GM19238 (cell line): Measurements from ENCODE around the gene SSH2.
"Not testable (repeated sequence)": the region's sequence is repeated elsewhere in the genome, so short reads cannot be mapped to it uniquely, and the experiment has no call there.

Experiments used
- DNase-seq: peaks from one replicate; pipeline ENCODE4 v3.0.0; 2011; ENCODE audit warnings: low spot score; ENCODE audit not compliant: insufficient read length

The SSH2 gene

DNA sequence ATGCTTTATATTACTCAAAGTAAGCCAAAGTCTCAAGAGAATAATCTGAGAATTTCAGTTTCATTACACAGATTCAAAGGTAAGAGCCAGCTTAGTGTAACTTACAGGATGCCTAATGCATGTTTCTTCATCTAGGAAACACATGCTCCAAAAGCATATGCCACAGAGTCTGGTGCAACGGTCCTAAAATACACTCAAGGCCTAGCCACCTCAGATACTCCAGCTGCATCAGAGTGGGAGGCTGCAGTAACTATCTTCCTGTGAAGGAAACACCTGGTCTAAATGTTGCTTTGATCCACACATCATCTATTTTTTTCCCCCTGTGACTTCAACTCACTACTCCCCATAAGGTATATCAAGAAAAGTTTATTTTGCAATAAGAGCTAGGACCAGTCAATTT is 255.7 kb downstream of the SSH2 start:
- DNase-seq, result no peak

DNA sequence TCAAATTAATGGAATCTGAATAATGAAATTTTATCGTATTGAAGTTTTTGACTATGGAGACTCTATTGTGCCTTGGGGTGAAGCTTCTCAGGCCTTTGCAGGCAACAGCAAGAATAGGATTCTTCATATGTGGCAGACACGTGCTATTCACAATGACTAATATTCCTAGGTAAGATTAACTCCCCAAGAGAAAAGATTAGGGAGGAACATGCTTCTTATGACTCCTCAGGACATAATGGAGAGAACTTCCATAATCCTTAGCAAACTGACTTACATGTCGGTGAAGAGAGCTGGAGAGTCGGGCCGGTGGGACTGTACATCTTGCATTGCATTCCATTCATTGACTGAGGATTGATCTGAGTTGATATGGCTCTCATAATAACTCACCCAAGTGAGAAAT is 258.4 kb downstream of the SSH2 start:
- no peak for DNase-seq

DNA sequence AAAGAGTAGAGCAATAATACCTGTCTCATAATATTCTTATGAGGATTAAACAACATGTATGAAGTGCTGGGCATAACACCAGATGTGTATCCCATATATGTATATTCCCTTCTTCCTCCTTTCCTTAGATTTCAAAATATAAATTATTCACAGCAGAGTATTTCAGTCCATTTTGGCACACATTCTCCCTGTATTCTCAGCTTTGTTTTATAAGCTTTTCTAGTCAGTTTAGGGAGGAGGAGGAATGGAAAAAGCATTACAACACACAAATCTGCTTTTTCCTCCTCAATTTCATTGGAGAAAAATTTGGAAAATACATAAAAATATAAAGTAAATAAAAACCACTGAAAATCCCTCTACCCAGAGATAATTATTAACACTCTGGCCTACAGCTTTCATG is 260.8 kb downstream of the SSH2 start:
- no peak for DNase-seq

DNA sequence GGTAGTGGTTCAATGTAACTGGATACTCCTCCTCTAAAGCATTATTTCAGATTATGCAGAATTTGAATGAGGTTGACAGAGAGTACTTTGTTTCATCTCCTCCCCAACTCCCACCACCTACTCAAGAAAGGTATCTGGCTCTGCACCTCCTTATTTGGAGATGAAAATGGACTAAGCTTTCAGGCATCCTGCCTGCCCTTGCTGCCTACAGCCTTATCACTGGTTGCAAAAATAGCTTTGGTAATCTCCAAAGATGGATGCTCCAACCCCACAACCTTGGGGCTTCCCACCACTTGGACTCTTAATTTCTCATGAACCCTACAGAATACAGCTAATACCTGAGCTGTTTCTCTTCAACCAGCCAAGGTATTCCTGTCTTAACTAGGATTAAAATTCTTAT is 262.1 kb downstream of the SSH2 start:
- DNase-seq, result no peak

DNA sequence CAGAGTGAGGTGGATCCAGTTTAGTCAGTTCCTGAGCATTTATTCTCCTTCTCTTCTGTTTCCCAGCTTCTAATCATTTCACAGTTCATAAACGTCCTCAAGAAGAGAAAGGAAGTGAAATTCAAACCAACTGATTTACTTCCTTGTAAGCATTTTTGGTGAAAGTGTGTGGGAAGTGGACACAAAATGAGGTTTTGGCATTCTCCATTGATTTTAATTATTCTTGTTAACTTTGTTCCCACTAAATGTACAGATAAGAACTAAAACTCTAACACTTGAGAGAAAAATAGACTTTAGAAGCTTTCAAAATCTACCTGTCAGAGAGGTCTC is 264.6 kb downstream of the SSH2 start:
- no peak for DNase-seq

DNA sequence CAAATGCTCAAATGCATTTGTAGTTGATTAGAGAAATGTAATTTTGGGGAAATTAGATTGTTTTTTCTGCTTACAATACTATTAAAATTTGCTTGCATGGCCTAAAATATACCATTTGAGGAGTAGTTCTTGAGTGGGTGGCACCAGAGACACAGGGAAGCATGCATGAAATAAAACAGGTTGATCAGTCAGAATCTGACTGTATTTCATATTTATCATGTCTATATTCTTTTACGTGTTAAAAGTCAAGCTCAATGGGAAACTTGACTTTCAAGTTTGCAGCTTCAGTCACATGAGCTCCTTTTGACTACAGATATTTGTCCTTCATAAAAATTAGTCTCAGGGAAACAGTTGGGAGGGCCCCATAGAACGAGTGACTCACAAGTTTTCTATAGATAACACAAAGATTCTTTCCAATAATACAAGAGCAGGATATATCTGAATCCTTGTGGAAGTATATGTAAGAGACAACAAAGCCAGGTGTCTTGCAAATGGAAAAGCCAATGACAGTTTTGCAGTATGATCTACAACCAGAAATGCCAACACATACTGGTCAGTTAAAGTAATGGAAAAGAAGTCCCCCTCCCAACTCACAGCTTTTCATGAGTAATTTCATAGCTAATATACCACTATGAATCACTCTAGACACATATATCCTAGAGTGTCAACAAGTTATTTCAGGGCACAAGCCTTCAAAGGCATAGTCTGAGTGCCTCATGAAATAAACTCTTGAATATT is 265.1 kb downstream of the SSH2 start:
- DNase-seq, result no peak

DNA sequence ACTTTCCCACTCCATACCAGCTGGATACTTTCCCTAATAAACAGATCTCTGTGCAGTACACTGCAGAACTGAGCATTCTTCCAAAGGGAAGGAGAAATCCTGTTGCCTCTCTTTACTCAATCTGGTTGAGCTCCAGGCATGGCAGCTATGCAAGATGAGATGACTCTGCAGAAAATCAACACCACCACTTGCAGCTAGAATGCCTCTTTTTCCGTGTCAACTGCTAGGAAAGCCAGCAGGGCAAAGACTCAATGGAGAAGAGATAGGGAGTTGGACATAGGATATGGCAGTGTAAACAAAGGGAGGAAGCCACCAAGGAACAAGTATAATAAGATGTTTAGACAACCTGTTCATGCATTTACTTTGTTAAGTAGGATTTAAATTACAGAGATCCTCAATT is 266.9 kb downstream of the SSH2 start:
- no peak for DNase-seq

DNA sequence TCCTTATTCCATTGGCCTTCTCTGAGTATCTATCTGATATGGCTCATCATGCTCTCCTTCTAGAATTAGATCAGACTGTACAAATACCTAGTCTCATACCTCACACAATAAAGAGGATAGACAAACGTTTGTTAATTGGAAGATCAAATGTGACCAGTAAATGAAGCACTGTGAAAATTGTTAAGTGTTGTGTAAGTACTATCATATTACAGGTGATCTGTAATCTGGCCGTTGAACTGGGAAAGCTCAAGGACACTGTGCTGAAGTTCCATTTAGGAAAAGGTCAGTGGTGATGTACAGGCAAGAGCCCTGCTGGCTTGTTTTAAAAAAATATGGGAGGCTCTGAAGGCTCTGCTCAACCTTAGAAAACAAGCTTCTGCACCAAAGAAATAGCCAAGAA is 268.8 kb downstream of the SSH2 start:
- no peak for DNase-seq

DNA sequence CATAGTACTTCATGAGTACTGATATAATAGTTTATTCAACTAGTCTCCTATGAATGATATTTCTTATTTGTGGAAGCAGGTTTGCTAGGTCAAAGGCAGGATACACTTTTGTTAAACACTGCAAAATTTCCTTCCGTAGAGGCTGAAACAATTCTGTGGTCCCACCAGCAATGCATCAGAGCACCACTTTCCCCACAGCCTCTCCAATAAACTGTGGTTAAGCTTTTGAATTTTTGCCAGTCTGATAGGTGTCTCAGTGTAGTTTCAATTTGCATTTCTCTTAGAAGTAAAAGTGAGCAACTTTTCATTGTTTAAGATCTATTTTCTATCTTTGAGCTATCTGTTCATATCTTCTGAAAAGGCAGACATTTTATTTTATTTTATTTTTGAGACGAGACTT is 270.9 kb downstream of the SSH2 start:
- no peak for DNase-seq

DNA sequence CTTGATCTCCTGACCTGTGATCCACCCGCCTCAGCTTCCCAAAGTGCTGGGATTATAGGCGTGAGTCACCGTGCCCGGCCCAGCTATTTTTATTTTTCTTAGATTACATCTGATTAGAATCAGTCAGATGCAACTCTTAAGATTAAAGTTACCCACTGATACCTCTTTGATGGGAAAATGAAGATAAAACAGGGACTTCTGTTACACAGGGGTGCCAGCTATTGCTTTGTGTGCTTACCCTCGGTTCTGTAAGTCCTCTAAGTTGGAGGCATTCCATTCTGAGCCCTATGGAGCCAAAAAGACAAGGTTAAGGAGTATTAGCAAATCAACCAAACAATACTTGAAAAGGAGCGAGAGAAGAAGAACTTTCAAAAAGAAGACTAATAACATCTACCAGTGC is 274.7 kb downstream of the SSH2 start:
- DNase-seq, result no peak

DNA sequence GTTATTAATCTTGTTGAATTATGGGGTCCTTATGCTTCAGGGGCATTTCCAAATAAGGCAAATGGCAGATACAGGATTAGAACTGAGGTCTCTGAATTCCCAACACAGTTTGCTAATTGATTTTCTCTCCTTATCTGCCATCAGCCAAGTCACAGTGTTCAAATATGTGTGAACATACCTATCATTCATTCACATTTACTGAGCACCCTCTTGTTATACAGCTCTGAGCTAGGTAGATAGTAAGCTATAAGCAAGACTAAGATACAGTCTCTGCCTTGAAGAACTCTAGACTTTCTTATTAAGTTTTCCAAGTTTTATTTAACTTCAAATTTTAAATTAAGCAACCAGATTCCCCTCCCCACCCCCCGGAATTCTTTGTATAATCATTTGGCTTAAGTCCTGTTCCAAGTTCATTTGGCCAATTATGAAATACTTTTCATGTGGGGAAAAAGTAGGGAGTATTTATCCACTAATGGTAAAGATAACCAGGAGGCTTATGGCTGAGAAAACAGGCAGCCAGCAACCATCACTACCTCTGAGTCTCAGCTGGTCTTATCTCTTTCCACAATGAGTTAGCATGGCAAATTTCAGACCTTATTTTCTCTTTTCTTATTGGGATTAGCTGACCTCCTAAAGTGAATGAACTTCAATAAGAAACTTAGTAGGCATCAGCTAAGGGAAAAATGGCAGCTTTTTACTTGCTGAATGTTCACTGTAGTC is 275.9 kb downstream of the SSH2 start:
- no peak for DNase-seq

DNA sequence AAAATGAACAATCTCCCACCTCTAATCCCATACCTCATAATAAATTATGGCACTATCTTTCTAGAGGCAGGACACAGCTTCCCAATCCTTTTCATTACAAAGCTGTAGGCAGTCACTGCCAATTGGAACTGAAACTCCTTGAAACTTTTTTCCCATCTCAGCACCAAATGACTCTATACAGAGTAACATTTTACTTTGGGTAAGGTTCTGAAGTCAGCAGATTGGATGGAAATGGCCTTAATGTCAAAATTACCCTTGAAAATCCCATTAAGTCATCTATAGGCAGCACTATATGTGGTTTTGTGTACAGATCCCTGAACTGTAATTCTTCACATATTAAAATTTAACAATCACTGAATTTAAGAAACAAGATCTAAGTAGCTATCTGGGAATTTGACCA is 277.1 kb downstream of the SSH2 start:
- no peak for DNase-seq

DNA sequence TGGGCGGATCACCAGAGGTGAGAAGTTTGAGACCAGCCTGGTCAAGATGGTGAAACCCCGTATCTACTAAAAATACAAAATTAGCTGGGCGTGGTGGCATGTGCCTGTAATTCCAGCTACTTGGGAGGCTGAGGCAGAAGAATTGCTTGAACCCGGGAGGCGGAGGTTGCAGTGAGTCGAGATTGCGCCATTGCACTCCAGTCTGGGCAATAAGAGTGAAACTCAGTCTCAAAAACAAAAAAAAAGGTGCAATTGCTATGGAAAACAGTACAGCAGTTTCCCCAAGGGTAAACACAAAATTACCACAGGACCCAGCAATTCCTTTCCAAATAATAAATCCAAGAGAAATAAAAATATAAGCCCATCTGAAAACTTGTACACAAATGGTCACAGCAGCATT is 278.1 kb downstream of the SSH2 start:
- DNase-seq, result not testable (repeated sequence)

DNA sequence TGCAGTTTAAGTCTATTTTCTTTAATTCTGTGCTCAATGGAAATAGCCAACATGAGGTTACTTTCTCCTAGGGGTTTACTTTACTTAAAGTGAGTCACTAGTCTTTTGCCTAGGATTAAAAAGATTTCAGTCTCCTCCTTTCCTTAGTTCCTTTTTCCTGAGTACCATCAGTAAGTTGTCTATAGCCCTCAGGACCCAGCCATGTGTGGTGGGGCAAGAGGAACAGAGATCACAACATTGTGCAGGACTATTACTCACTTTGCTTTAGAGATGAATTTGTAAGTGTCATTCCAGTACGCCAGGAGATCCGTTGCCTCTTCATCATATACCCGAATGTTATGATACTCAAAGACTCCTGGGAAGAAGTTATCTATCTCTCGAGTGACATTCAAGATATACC is 279.6 kb downstream of the SSH2 start:
- no peak for DNase-seq

DNA sequence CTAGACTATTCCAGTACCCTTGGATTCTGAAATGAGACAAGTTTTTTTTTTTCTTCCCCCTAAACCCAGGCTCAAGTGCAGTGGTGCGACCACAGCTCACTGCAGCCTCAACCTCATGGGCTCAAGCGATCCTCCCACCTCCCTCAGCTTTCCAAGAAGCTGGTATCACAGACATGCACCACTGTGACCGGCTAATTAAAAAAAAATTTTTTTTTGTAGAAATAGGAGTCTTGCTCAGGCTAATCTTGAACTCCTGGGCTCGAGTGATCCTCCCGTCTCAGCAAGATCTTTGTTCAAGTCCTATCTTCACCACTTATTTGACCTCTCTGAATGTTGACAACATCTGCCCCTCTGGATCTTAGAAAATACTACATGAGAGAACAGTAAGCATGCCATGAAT is 280.7 kb downstream of the SSH2 start:
- no peak for DNase-seq

DNA sequence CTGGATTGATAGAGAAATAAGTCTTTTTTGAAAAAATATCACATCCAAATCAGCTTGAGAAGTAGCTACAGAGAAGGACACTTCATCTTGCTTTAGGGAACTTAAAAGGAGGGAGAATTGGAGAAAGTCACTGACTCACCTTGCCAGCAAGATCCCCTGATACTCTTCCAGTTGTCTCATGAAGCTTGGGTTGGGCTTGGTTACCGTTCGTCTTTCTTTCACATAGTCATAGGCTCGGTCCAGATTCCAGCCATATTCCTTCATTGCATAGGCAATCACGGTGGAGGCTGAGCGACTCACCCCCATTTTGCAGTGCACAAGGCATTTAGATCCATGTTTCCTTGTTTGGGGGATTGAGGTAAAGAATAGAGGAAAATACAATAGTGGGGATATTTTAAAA is 282.0 kb downstream of the SSH2 start:
- DNase-seq, result no peak

DNA sequence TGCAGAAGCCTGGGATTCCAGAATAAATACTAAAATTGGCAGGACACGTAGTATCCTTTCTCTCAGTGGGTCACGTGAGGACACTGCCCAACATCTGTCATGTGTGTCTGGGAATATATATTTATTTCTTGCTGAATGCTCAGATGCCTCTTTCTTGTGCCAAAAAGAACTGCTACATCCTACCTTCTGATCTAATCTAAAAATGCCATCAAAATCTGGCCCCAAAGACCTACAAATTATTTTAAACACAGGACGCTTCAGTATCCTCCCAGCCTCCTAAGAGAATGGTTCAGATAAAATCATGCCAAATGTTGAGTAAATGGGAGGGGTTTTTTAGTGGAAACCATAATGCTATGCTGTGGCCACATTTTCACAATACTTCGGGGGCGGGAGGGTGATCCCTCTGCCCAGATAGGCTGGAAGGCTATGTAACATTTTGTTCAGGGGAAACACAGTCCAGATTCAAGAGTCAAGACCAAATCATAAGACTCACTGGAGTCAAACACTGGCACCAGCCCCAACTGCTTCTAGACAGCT is 284.4 kb downstream of the SSH2 start:
- DNase-seq, result no peak

DNA sequence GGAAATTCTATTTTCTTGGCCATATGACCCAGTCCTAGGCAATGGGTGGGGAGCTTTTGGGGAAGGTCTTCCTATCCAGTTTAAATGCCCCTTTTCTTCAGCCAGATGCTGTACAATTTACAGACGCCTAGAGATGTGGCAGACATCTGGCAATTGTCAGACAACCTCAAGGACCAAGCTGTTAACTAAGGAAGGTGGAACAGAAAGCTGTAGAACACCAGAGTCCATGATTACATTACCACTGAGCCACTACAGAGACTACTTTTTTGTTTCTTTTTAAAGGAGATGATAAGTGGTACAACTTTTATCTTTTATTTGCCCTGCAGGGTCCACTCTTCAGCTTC is 286.2 kb downstream of the SSH2 start:
- no peak for DNase-seq

DNA sequence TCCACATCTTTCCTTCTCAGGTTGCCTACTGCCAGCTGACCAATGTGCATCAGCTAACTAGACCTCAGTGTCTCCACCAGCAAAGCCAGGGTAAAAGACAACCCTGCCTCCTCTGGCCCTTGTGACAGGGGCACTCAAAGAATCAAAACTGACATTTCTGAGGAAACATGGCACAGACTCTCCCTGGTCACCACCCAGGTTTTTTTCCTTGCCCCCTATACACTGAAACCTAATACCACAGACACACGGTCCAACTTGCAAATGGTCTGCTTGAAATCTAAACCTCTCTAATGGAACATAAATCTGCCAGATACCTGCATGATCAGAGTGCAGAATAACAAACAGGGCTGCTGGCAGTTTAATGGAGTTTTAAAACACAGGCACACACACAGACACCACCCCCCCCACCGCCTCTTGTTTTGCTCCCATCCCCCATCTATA is 287.8 kb downstream of the SSH2 start:
- DNase-seq, result no peak

DNA sequence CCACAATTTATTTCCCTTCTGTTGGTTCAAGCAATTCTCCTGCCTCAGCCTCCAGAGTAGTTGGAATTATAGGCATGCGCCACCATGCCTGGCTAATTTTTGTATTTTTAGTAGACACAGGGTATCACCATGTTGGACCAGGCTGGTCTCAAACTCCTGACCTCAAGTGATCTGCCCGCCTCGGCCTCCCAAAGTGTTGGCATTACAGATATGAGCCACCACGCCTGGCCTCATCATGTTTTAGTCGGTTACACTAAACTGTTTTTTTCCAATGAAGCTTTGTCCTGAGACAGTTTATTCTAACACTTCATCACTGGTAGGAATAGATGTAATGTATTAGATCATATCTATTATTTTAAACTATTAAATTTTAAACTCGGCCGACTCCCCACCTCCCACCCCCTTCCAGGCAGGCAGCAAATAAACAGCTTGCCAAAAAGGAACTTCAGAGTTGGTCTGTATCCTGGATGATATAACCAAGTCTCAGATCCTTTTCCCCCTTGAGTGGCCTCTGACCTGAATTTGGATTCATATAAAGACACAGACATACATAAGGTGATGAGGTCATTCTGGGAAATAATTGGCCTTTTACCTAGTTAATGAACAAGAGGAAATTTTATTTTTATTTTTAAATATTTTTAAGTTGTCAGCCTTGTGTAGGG is 288.9 kb downstream of the SSH2 start:
- no peak for DNase-seq

DNA sequence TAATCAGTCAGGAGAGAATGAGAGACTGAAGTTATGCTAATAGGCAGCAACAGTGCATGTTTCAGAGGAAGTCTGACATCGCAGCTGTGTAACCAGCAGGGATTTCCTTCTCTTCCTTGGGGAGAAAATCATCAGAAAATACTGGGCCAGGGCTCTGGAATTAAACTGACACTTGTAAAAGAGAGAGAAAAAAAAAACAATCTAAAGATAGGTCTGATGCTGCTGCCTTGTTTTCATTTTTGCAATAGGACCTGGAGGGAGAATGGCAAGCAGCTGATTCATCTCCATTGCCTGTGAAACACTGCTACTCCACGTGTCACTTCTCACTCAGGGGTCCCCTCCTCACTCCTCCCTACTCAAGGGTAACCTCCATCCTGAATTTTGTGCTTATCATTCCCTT is 289.6 kb downstream of the SSH2 start:
- DNase-seq, result no peak

DNA sequence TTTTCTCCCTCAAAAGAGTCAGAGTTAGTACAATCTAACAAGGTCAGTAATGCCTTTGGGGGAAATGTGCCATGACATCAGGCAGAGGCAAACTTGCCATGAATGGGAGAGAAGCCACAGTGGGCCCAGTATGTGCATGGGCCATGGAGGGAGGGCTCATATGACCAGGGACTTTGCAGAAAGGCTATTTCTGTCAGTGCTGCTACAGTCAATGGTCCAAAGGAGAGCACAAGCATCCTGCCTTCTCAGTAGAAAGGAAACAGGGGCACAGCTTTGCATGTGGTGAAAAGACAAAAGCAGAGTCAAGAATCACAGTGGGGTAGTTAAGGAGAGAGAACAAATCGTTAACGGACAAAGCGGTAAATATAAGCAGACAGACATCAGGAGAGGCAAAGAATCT is 296.1 kb downstream of the SSH2 start:
- no peak for DNase-seq
